ENCODE results near the gene NRCAM. TPM values are rescaled to one million over a fixed set of nuclear protein-coding genes. Genes with fewer than 3 reads are reported as not detected.

NRCAM gene
- total RNA-seq, 4 donors from 2014 or later, result 1.1 to 6.1 (median 4.0) TPM

GRCh38 chr7:108285778-108286177 is 170.5 kb downstream of the NRCAM start:
- no peak for DNase-seq (ENCODE audit: low spot score in 2 of 2)
- no peak for TF ChIP-seq POLR2A (IDR thresholded peaks at IDR 0.05)
- 52 to 67% methylated on average over 2 of the region's 2 CpGs for WGBS, 2 donors
- H3K4me3 ChIP-seq (ENCODE audit: low read depth, poor library complexity, severe bottlenecking), result no peak overlapping the region
- intact Hi-C loops (cut with DNase I; ENCODE audit: low total_unique reads), result no loop called here

GRCh38 chr7:108285003-108285368 is 171.2 kb downstream of the NRCAM start:
- no peak overlapping the region for H3K4me3 ChIP-seq (ENCODE audit: low read depth, poor library complexity, severe bottlenecking)
- 80 to 84% methylated on average over 2 of the region's 2 CpGs for WGBS, 2 donors
- intact Hi-C loops (cut with DNase I; ENCODE audit: low total_unique reads), result no loop called here
- TF ChIP-seq POLR2A (IDR thresholded peaks at IDR 0.05) (no peak), CTCF (IDR thresholded peaks at IDR 0.05) (no peak)
- DNase-seq (ENCODE audit: low spot score in 2 of 2), result no peak

GRCh38 chr7:108284349-108285002 is 171.8 kb downstream of the NRCAM start:
- intact Hi-C loops (cut with DNase I; ENCODE audit: low total_unique reads), result no loop called here
- 75 to 78% methylated on average over 6 of the region's 6 CpGs for WGBS, 2 donors
- TF ChIP-seq CTCF (IDR thresholded peaks at IDR 0.05) (no peak), POLR2A (IDR thresholded peaks at IDR 0.05) (no peak)
- no peak overlapping the region for H3K4me3 ChIP-seq (ENCODE audit: low read depth, poor library complexity, severe bottlenecking)
- DNase-seq (ENCODE audit: low spot score in 2 of 2), result no peak

- no peak overlapping the region for H3K4me3 ChIP-seq (ENCODE audit: low read depth, poor library complexity, severe bottlenecking)
- DNase-seq (ENCODE audit: low spot score in 2 of 2), result no peak
- intact Hi-C loops (cut with DNase I; ENCODE audit: low total_unique reads), result no loop called here
- 74 to 75% methylated on average over 3 of the region's 3 CpGs for WGBS, 2 donors
- TF ChIP-seq POLR2A (IDR thresholded peaks at IDR 0.05), result no peak
- no peak for TF ChIP-seq CTCF (IDR thresholded peaks at IDR 0.05)
Measured at GRCh38 chr7:108283252-108283651, 173.0 kb downstream of the NRCAM start.

- DNase-seq (ENCODE audit: low spot score in 2 of 2), result no peak
- intact Hi-C loops (cut with DNase I; ENCODE audit: low total_unique reads), result no loop called here
- no peak overlapping the region for H3K4me3 ChIP-seq (ENCODE audit: low read depth, poor library complexity, severe bottlenecking)
- TF ChIP-seq POLR2A (IDR thresholded peaks at IDR 0.05) (no peak), CTCF (IDR thresholded peaks at IDR 0.05) (no peak)
- WGBS, 2 donors, result 43 to 52% methylated on average over 4 of the region's 4 CpGs
Measured at GRCh38 chr7:108282427-108282996, 173.7 kb downstream of the NRCAM start.

- no peak for DNase-seq (ENCODE audit: low spot score in 2 of 2)
- WGBS, 2 donors, result 37 to 40% methylated on average over 3 of the region's 3 CpGs
- intact Hi-C loops (cut with DNase I; ENCODE audit: low total_unique reads), result no loop called here
- H3K4me3 ChIP-seq (ENCODE audit: low read depth, poor library complexity, severe bottlenecking), result no peak overlapping the region
- no peak for TF ChIP-seq CTCF (IDR thresholded peaks at IDR 0.05)
- no peak for TF ChIP-seq POLR2A (IDR thresholded peaks at IDR 0.05)
Measured at GRCh38 chr7:108280136-108280535, 176.1 kb downstream of the NRCAM start.

All from lower leg skin (tissue), 4 donors.